CD4-positive, alpha-beta T cell (primary cell): ENCODE data around the gene PDGFC. TPM values are rescaled to one million over a fixed set of nuclear protein-coding genes. Genes with fewer than 3 reads are reported as not detected.

Experiments
- ATAC-seq: fragments of 200-7000 bp; cut with Tn5 transposase; one replicate; pipeline ENCODE4 v1.10.0; 2022; ENCODE audit warnings: mild to moderate bottlenecking; ENCODE audit not compliant: poor library complexity
- CTCF ChIA-PET: fragments of 350-600 bp; sonication (Branson Sonifier 250); formaldehyde crosslinking; loops from one replicate; lab custom pipeline; 2021; ENCODE audit warnings: antibody characterized with exemption, inconsistent platforms; lab: Charles Lee
- POLR2A ChIA-PET: fragments of 350-600 bp; sonication (Branson Sonifier 250); formaldehyde crosslinking; loops from one replicate; lab custom pipeline; 2021; ENCODE audit warnings: antibody characterized with exemption, inconsistent platforms; lab: Charles Lee
- DNase-seq, 14 experiments: peaks; one replicate each; pipeline ENCODE4 v3.0.0-alpha.2; 2013 to 2020; ENCODE audit warnings: mixed read lengths in 2 of 14
- H3K27ac ChIP-seq, 2 donors: one replicate each; pipeline versions ENCODE4 v1.5.1 to v1.7.0; 2013; ENCODE audit warnings: low read length in 2 of 2, low read depth in 1 of 2, mild to moderate bottlenecking in 1 of 2
- H3K27me3 ChIP-seq, 2 experiments: 1 replicate in 1 of 2; 2 replicates in 1 of 2; pipeline versions ENCODE4 v1.6.1 to v1.7.0; 2013; ENCODE audit warnings: low read length in 2 of 2, control low read depth in 1 of 2, mild to moderate bottlenecking in 1 of 2, moderate library complexity in 1 of 2; ENCODE audit not compliant: insufficient read depth in 2 of 2, control insufficient read depth in 1 of 2
- H3K36me3 ChIP-seq: one replicate; pipeline ENCODE4 v1.6.1; 2013; ENCODE audit warnings: low read length, control low read depth; ENCODE audit not compliant: insufficient read depth
- H3K4me1 ChIP-seq: one replicate; pipeline ENCODE4 v1.6.1; 2013; ENCODE audit warnings: low read length, control low read depth; ENCODE audit not compliant: insufficient read depth
- H3K4me3 ChIP-seq: one replicate; pipeline ENCODE4 v1.5.1; 2013; ENCODE audit warnings: mild to moderate bottlenecking, low read length, moderate library complexity
- H3K9me3 ChIP-seq, 2 experiments: 1 replicate in 1 of 2; 2 replicates in 1 of 2; pipeline versions ENCODE4 v1.6.1 to v1.7.0; 2013; ENCODE audit warnings: low read length in 2 of 2, mild to moderate bottlenecking in 2 of 2, control low read depth in 1 of 2, moderate library complexity in 1 of 2; ENCODE audit not compliant: control insufficient read depth in 1 of 2, insufficient read depth in 1 of 2
- H3K27ac Mint-ChIP-seq: one replicate; pipeline ENCODE4 v1.8.0; 2020; ENCODE audit warnings: mixed read lengths
- H3K27me3 Mint-ChIP-seq: one replicate; pipeline ENCODE4 v1.8.0; 2021; ENCODE audit warnings: mixed read lengths
- H3K36me3 Mint-ChIP-seq: one replicate; pipeline ENCODE4 v1.8.0; 2021; ENCODE audit warnings: low read depth, mixed read lengths
- H3K4me1 Mint-ChIP-seq: one replicate; pipeline ENCODE4 v1.8.0; 2021; ENCODE audit warnings: low read depth, mixed read lengths
- H3K4me3 Mint-ChIP-seq: one replicate; pipeline ENCODE4 v1.8.0; 2020; ENCODE audit warnings: mild to moderate bottlenecking, mixed read lengths
- H3K9me3 Mint-ChIP-seq: one replicate; pipeline ENCODE4 v1.8.0; 2020; ENCODE audit warnings: mixed read lengths
- intact Hi-C, 2 experiments: fragments of 100-400 bp; cut with DNase I in 1 of 2; cut with micrococcal nuclease in 1 of 2; formaldehyde crosslinking; loops; one replicate each; pipeline versions ENCODE4 v1.15.1 to v1.9.0; 2023 to 2025; cut with DNase I, micrococcal nuclease
- total RNA-seq, 174 experiments: library from RNA in 2 of 174; stranded (reverse) in 2 of 174; gene quantifications; one replicate each; pipeline ENCODE4 v1.2.3 and lab custom pipeline; 2021 to 2026
- TF ChIP-seq, protein P1 (sequence below): fragments of 200-600 bp; IDR thresholded peaks from one replicate; pipeline ENCODE4 v1.8.0; 2022; ENCODE audit warnings: antibody characterized with exemption, mild to moderate bottlenecking

Gene PDGFC
- total RNA-seq, 2 experiments from 2014 or later: not detected

GRCh38 chr4:157012296-157012695 lies 40.7 kb upstream of the PDGFC start:
- Histone ChIP-seq H3K4me3 (no peak overlapping the region), H3K9me3 (no peaks in the 10 kb centered on the region), H3K4me1 (no peaks in the 10 kb centered on the region), H3K36me3 (no peaks in the 10 kb centered on the region), H3K27me3 (no peaks in the 10 kb centered on the region), H3K27ac (no peak overlapping the region)
- TF ChIP-seq, protein P1, sequence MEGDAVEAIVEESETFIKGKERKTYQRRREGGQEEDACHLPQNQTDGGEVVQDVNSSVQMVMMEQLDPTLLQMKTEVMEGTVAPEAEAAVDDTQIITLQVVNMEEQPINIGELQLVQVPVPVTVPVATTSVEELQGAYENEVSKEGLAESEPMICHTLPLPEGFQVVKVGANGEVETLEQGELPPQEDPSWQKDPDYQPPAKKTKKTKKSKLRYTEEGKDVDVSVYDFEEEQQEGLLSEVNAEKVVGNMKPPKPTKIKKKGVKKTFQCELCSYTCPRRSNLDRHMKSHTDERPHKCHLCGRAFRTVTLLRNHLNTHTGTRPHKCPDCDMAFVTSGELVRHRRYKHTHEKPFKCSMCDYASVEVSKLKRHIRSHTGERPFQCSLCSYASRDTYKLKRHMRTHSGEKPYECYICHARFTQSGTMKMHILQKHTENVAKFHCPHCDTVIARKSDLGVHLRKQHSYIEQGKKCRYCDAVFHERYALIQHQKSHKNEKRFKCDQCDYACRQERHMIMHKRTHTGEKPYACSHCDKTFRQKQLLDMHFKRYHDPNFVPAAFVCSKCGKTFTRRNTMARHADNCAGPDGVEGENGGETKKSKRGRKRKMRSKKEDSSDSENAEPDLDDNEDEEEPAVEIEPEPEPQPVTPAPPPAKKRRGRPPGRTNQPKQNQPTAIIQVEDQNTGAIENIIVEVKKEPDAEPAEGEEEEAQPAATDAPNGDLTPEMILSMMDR: no peak
- no peaks in the 10 kb centered on the region for H3K27me3 Mint-ChIP-seq
- no peaks in the 10 kb centered on the region for H3K4me1 Mint-ChIP-seq
- H3K9me3 Mint-ChIP-seq: peaks cover 10% of the 10 kb centered on the region
- ATAC-seq (no peak), DNase-seq (no peak)
- intact Hi-C loops: no loop called here
- POLR2A ChIA-PET: no interaction called here
- H3K4me3 Mint-ChIP-seq: no peak overlapping the region
- no peaks in the 10 kb centered on the region for H3K36me3 Mint-ChIP-seq
- CTCF ChIA-PET: no interaction called here
- H3K27ac Mint-ChIP-seq: no peak overlapping the region

DNA sequence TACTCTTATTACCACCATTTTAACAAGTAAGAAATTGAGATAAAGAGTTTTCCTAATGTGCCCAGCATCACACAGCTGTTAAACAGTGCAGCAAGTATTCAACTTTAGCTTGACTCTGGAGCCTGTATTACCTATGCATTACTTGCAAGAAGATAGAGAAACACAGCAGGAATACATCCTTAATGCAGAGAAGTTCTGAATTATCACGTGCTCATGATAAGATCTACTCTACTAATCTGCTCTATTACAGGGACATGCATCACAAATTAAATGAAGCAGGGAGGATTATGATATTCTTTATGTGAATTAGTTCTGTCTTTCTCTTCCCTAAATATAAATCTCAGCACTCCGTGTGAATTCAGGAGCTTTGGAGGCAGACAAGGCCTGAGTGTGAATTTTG lies 39.0 kb upstream of the PDGFC start:
- H3K9me3 ChIP-seq: no peaks in the 10 kb centered on the region
- no peak for ATAC-seq
- H3K27ac ChIP-seq: no peak overlapping the region
- Mint-ChIP-seq H3K4me3 (no peak overlapping the region), H3K9me3 (peaks cover 10% of the 10 kb centered on the region), H3K27ac (no peak overlapping the region), H3K36me3 (no peaks in the 10 kb centered on the region), H3K4me1 (no peaks in the 10 kb centered on the region), H3K27me3 (no peaks in the 10 kb centered on the region)
- H3K4me1 ChIP-seq: no peaks in the 10 kb centered on the region
- H3K4me3 ChIP-seq: no peak overlapping the region
- ChIA-PET CTCF (no interaction called here), POLR2A (no interaction called here)
- H3K36me3 ChIP-seq: no peaks in the 10 kb centered on the region
- no peak for DNase-seq
- TF ChIP-seq, protein P1: no peak
- no peaks in the 10 kb centered on the region for H3K27me3 ChIP-seq
- intact Hi-C loops: no loop called here

DNA sequence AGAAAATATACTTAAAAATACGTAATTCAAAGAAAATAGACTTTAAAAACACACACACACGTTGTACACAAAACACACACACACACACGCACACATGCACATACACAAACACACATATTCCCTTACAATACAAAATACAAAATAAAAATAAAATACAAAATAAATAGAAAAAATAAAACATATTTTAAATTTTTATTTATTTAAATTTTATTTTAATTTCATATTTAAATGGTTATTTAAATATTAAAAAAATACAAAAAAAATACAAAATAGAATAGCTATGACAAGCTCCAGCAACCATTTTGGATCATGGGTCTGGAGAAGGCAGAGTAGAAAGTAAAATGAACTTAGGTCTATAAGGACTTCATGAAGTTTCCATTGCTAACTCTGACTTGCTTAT lies 34.2 kb upstream of the PDGFC start:
- H3K27me3 ChIP-seq: no peaks in the 10 kb centered on the region
- intact Hi-C loops: no loop called here
- H3K4me3 ChIP-seq: no peak overlapping the region
- CTCF ChIA-PET: interaction anchor here (0.6 kb wide), 1 partner anchor 152 kb away, joined by 3 read pairs; no protein-coding TSS in a partner anchor
- no peaks in the 10 kb centered on the region for H3K27me3 Mint-ChIP-seq
- no peak overlapping the region for H3K4me3 Mint-ChIP-seq
- H3K36me3 Mint-ChIP-seq: no peaks in the 10 kb centered on the region
- no peaks in the 10 kb centered on the region for H3K4me1 ChIP-seq
- H3K9me3 Mint-ChIP-seq: peaks cover 10% of the 10 kb centered on the region
- DNase-seq: no peak
- no peaks in the 10 kb centered on the region for H3K36me3 ChIP-seq
- no peak for ATAC-seq
- no peaks in the 10 kb centered on the region for H3K4me1 Mint-ChIP-seq
- TF ChIP-seq, protein P1: no peak
- POLR2A ChIA-PET: no interaction called here
- H3K27ac ChIP-seq: no peak overlapping the region
- H3K9me3 ChIP-seq: no peaks in the 10 kb centered on the region
- H3K27ac Mint-ChIP-seq: no peak overlapping the region
